PC-3 (cell line): Measurements from ENCODE around the gene SAMHD1.

ENCODE experiments used
- CTCF ChIP-seq: fragments of 300-600 bp; sonication (generic); conservative IDR thresholded peaks from 2 replicates; pipeline ENCODE4 v1.5.1; 2017; ENCODE audit warnings: antibody characterized with exemption, low read depth, mild to moderate bottlenecking, low read length
- EZH2 ChIP-seq: fragments of 300-600 bp; sonication (generic); IDR thresholded peaks from one replicate; pipeline ENCODE4 v1.6.1; 2017; ENCODE audit warnings: antibody characterized with exemption, mild to moderate bottlenecking, low read length; ENCODE audit not compliant: unreplicated experiment

DNA sequence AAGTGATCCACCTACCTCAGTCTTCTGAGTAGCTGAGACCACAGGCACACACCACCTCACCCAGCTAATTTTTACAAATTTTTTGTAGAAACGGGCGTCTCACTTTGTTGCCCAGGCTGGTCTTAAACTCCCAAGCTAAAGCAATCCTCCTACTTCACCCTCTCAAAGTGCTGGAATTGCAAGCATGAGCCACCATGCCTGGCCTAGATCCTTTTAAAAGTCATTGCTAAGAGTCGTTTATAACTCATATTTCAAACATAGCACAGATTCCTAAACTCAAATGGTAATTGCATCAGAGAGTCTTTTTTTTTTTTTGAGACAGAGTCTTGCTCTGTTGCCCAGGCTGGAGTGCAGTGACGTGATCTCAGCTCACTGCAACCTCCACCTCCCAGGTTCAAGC, 7.7 kb upstream of the SAMHD1 start:
- TF ChIP-seq CTCF, result no peak
- no peak for TF ChIP-seq EZH2
